HUES64 (cell line): ENCODE data around the gene APOL4.
"Not testable (repeated sequence)": the region's sequence is repeated elsewhere in the genome, so short reads cannot be mapped to it uniquely, and the experiment has no call there.

Source experiments
- H3K27ac ChIP-seq: 2 replicates; pipeline ENCODE4 v1.7.0; 2013; ENCODE audit warnings: low read depth, low read length, inconsistent platforms
- H3K27me3 ChIP-seq: 2 replicates; pipeline ENCODE4 v1.6.1; 2013; ENCODE audit warnings: mild to moderate bottlenecking, low read length; ENCODE audit not compliant: insufficient read depth
- H3K36me3 ChIP-seq: 2 replicates; pipeline ENCODE4 v1.6.1; 2013; ENCODE audit warnings: mild to moderate bottlenecking, low read length; ENCODE audit not compliant: insufficient read depth
- H3K4me1 ChIP-seq: 2 replicates; pipeline ENCODE4 v1.6.1; 2013; ENCODE audit warnings: mild to moderate bottlenecking, low read length, moderate library complexity; ENCODE audit not compliant: insufficient read depth
- H3K4me3 ChIP-seq: 2 replicates; pipeline ENCODE4 v1.5.1; 2013; ENCODE audit warnings: mild to moderate bottlenecking, low read length, moderate library complexity
- H3K9ac ChIP-seq: 2 replicates; pipeline ENCODE4 v1.6.1; 2013; ENCODE audit warnings: mild to moderate bottlenecking, low read depth, low read length
- H3K9me3 ChIP-seq: 2 replicates; pipeline ENCODE4 v1.6.1; 2013; ENCODE audit warnings: low read depth, low read length; ENCODE audit not compliant: insufficient read depth
- WGBS: fragments of 150-250, 120-280 bp; methylation state at CpG from one replicate; pipeline ENCODE4 v1.1.7; 2013; ENCODE audit warnings: missing lambda C conversion rate; 5-methylcytosine and 5-hydroxymethylcytosine counted together

Gene APOL4

GRCh38 chr22:36218648-36219193 is 17.1 kb upstream of the APOL4 start:
- Histone ChIP-seq H3K9ac (no peak overlapping the region), H3K9me3 (no peaks in the 10 kb centered on the region), H3K27ac (no peak overlapping the region), H3K4me3 (no peak overlapping the region), H3K4me1 (no peaks in the 10 kb centered on the region), H3K36me3 (no peaks in the 10 kb centered on the region), H3K27me3 (no peaks in the 10 kb centered on the region)
- WGBS, result 92% methylated on average over 7 of the region's 7 CpGs

GRCh38 chr22:36215981-36216380 is 14.4 kb upstream of the APOL4 start:
- Histone ChIP-seq H3K4me1 (0 out of 2 replicates have a peak, but pooled peaks cover 3% of the 10 kb centered on the region), H3K27ac (no peak overlapping the region), H3K36me3 (no peaks in the 10 kb centered on the region), H3K4me3 (no peak overlapping the region), H3K9me3 (no peaks in the 10 kb centered on the region), H3K9ac (no peak overlapping the region), H3K27me3 (no peaks in the 10 kb centered on the region)
- 91% methylated on average over 2 of the region's 2 CpGs for WGBS

- H3K4me3 ChIP-seq, result no peak overlapping the region
- 0 out of 2 replicates have a peak, but pooled peaks cover 5% of the 10 kb centered on the region for H3K9me3 ChIP-seq
- H3K27ac ChIP-seq, result no peak overlapping the region
- WGBS, result 96% methylated on average over 2 of the region's 4 CpGs
- H3K27me3 ChIP-seq, result no peaks in the 10 kb centered on the region
- 0 out of 2 replicates have a peak, but pooled peaks cover 3% of the 10 kb centered on the region for H3K4me1 ChIP-seq
- no peaks in the 10 kb centered on the region for H3K36me3 ChIP-seq
- H3K9ac ChIP-seq, result no peak overlapping the region
Observed at GRCh38 chr22:36213586-36213985, 12.0 kb upstream of the APOL4 start.

GRCh38 chr22:36212901-36213300 is 11.3 kb upstream of the APOL4 start:
- Histone ChIP-seq H3K36me3 (no peaks in the 10 kb centered on the region), H3K9me3 (0 out of 2 replicates have a peak, but pooled peaks cover 5% of the 10 kb centered on the region), H3K27me3 (no peaks in the 10 kb centered on the region), H3K27ac (no peak overlapping the region), H3K9ac (no peak overlapping the region), H3K4me3 (no peak overlapping the region), H3K4me1 (0 out of 2 replicates have a peak, but pooled peaks cover 3% of the 10 kb centered on the region)

GRCh38 chr22:36211237-36211861 is 9.7 kb upstream of the APOL4 start:
- no peak overlapping the region for H3K27ac ChIP-seq
- H3K4me1 ChIP-seq, result 0 out of 2 replicates have a peak, but pooled peaks cover 3% of the 10 kb centered on the region
- H3K4me3 ChIP-seq, result no peak overlapping the region
- 91% methylated on average over 4 of the region's 4 CpGs for WGBS
- H3K9ac ChIP-seq, result no peak overlapping the region
- H3K36me3 ChIP-seq, result no peaks in the 10 kb centered on the region
- H3K27me3 ChIP-seq, result no peaks in the 10 kb centered on the region
- H3K9me3 ChIP-seq, result 0 out of 2 replicates have a peak, but pooled peaks cover 5% of the 10 kb centered on the region

GRCh38 chr22:36210224-36210623 is 8.6 kb upstream of the APOL4 start:
- H3K27me3 ChIP-seq, result no peaks in the 10 kb centered on the region
- no peak overlapping the region for H3K9ac ChIP-seq
- no peaks in the 10 kb centered on the region for H3K36me3 ChIP-seq
- H3K4me3 ChIP-seq, result no peak overlapping the region
- H3K27ac ChIP-seq, result no peak overlapping the region
- WGBS, result 100% methylated on average over 3 of the region's 3 CpGs
- 0 out of 2 replicates have a peak, but pooled peaks cover 5% of the 10 kb centered on the region for H3K9me3 ChIP-seq
- 0 out of 2 replicates have a peak, but pooled peaks cover 3% of the 10 kb centered on the region for H3K4me1 ChIP-seq

- H3K27ac ChIP-seq, H3K36me3 ChIP-seq, H3K9ac ChIP-seq, H3K27me3 ChIP-seq, H3K9me3 ChIP-seq, H3K4me1 ChIP-seq, H3K4me3 ChIP-seq: not testable (repeated sequence)
- 90% methylated on average over 5 of the region's 5 CpGs for WGBS
Observed at GRCh38 chr22:36209488-36209908, 7.9 kb upstream of the APOL4 start.

- Histone ChIP-seq H3K4me3 (no peak overlapping the region), H3K27me3 (no peaks in the 10 kb centered on the region), H3K4me1 (peaks cover 6% of the 10 kb centered on the region), H3K36me3 (no peaks in the 10 kb centered on the region), H3K9ac (no peak overlapping the region), H3K27ac (no peak overlapping the region), H3K9me3 (0 out of 2 replicates have a peak, but pooled peaks cover 5% of the 10 kb centered on the region)
- 97% methylated on average over 1 of the region's 1 CpG for WGBS
Observed at GRCh38 chr22:36208914-36209313, 7.3 kb upstream of the APOL4 start.

GRCh38 chr22:36208162-36208765 is 6.7 kb upstream of the APOL4 start:
- H3K27me3 ChIP-seq, result no peaks in the 10 kb centered on the region
- peaks cover 4% of the 10 kb centered on the region for H3K4me1 ChIP-seq
- no peak overlapping the region for H3K4me3 ChIP-seq
- 0 out of 2 replicates have a peak, but pooled peaks cover 5% of the 10 kb centered on the region for H3K9me3 ChIP-seq
- H3K9ac ChIP-seq, result no peak overlapping the region
- WGBS, result 89% methylated on average over 1 of the region's 1 CpG
- H3K36me3 ChIP-seq, result no peaks in the 10 kb centered on the region
- no peak overlapping the region for H3K27ac ChIP-seq

- H3K27me3 ChIP-seq, result no peaks in the 10 kb centered on the region
- H3K4me3 ChIP-seq, result no peak overlapping the region
- WGBS, result 100% methylated on average over 1 of the region's 1 CpG
- H3K9ac ChIP-seq, result no peak overlapping the region
- H3K27ac ChIP-seq, result no peak overlapping the region
- H3K4me1 ChIP-seq, result peaks cover 4% of the 10 kb centered on the region
- 0 out of 2 replicates have a peak, but pooled peaks cover 5% of the 10 kb centered on the region for H3K9me3 ChIP-seq
- H3K36me3 ChIP-seq, result no peaks in the 10 kb centered on the region
Observed at GRCh38 chr22:36206255-36206654, 4.6 kb upstream of the APOL4 start.

- H3K4me1 ChIP-seq, H3K27me3 ChIP-seq, H3K9me3 ChIP-seq, H3K9ac ChIP-seq, H3K27ac ChIP-seq, H3K36me3 ChIP-seq, H3K4me3 ChIP-seq: not testable (repeated sequence)
- WGBS, result 83% methylated on average over 5 of the region's 5 CpGs
Observed at GRCh38 chr22:36205573-36205972, 4.0 kb upstream of the APOL4 start.
